Tibial nerve (tissue), 4 donors: ENCODE data around the gene KCNK3. TPM values are rescaled to one million over a fixed set of nuclear protein-coding genes. Genes with fewer than 3 reads are reported as not detected.

Experiments used
- DNase-seq, 2 donors: peaks; one replicate each; pipeline ENCODE4 v3.0.0-alpha.2; 2019; ENCODE audit warnings: low spot score in 2 of 2
- H3K27ac ChIP-seq, 4 donors: fragments of 200-600 bp; sonication (generic) in 3 of 4; one replicate each; pipeline ENCODE4 v1.5.1; 2017 to 2019; ENCODE audit warnings: mild to moderate bottlenecking in 1 of 4
- H3K27me3 ChIP-seq, 2 donors: fragments of 200-600 bp; sonication (generic) in 1 of 2; one replicate each; pipeline versions ENCODE4 v1.5.1 to v1.6.0; 2017 to 2019
- H3K36me3 ChIP-seq, 3 donors: fragments of 200-600 bp; sonication (generic); one replicate each; pipeline ENCODE4 v1.5.1; 2018 to 2019
- H3K4me1 ChIP-seq, 4 donors: fragments of 200-600 bp; sonication (generic) in 3 of 4; one replicate each; pipeline ENCODE4 v1.5.1; 2017 to 2019
- H3K4me3 ChIP-seq, 4 donors: fragments of 200-600 bp; sonication (generic) in 3 of 4; one replicate each; pipeline ENCODE4 v1.5.1; 2017 to 2019; ENCODE audit warnings: mild to moderate bottlenecking in 1 of 4, moderate library complexity in 1 of 4
- H3K9me3 ChIP-seq, 4 donors: fragments of 200-600 bp; sonication (generic) in 3 of 4; one replicate each; pipeline ENCODE4 v1.5.1; 2017 to 2019
- CTCF ChIP-seq, 5 experiments: fragments of 200-600 bp in 3 of 5; fragments of 450-650 bp in 2 of 5; sonication (generic) in 3 of 5; IDR thresholded peaks; one replicate each; pipeline ENCODE4 v1.5.1; 2016 to 2019; ENCODE audit warnings: antibody characterized with exemption in 5 of 5, mild to moderate bottlenecking in 3 of 5, moderate library complexity in 2 of 5
- EP300 ChIP-seq, 2 donors: sonication (generic); formaldehyde crosslinking; IDR thresholded peaks; one replicate each; pipeline ENCODE4 v1.6.1; 2017; ENCODE audit warnings: antibody characterized with exemption in 2 of 2, mild to moderate bottlenecking in 1 of 2
- POLR2A ChIP-seq, 2 donors: fragments of 450-650 bp; IDR thresholded peaks; one replicate each; pipeline ENCODE4 v1.6.1; 2017; ENCODE audit warnings: antibody characterized with exemption in 2 of 2, mild to moderate bottlenecking in 2 of 2, moderate library complexity in 2 of 2
- WGBS, 2 donors: methylation state at CpG; one replicate each; pipeline ENCODE4 v1.1.5; 2018; 5-methylcytosine and 5-hydroxymethylcytosine counted together
- total RNA-seq, 4 donors: library from RNA; depleted of rRNA; stranded (reverse); fragments of >200 nt; gene quantifications; one replicate each; pipeline ENCODE4 v1.1.0, GENCODE V29; 2016

The KCNK3 gene
- total RNA-seq, 4 donors from 2014 or later = 0.84 to 6.9 (median 1.7) TPM

- Histone ChIP-seq H3K27me3 (no peaks in the 10 kb centered on the region), H3K9me3 (no peaks in the 10 kb centered on the region), H3K27ac (no peak overlapping the region), H3K4me3 (no peak overlapping the region), H3K36me3 (no peaks in the 10 kb centered on the region), H3K4me1 (peaks cover 0 to 19% (median 1%) of the 10 kb centered on the region in 4 donors)
- no peak for DNase-seq
- WGBS, 2 donors = 74 to 82% methylated on average over 3 of the region's 3 CpGs
- TF ChIP-seq EP300 (IDR thresholded peaks at IDR 0.05) (no peak), POLR2A (IDR thresholded peaks at IDR 0.05) (no peak), CTCF (IDR thresholded peaks at IDR 0.05) (no peak)
Observed at GRCh38 chr2:26647981-26648380, 44.5 kb upstream of the KCNK3 start.

- 88 to 95% methylated on average over 6 of the region's 6 CpGs for WGBS, 2 donors
- no peak for DNase-seq
Observed at GRCh38 chr2:26648516-26648915, 44.0 kb upstream of the KCNK3 start.

GRCh38 chr2:26649322-26649721 lies 43.2 kb upstream of the KCNK3 start:
- H3K4me3 ChIP-seq = no peak overlapping the region
- no peak overlapping the region for H3K27ac ChIP-seq
- H3K4me1 ChIP-seq = peaks cover 0 to 23% (median 1%) of the 10 kb centered on the region in 4 donors
- H3K27me3 ChIP-seq = no peaks in the 10 kb centered on the region
- DNase-seq = no peak
- H3K9me3 ChIP-seq = no peaks in the 10 kb centered on the region
- 70 to 71% methylated on average over 5 to 7 of the region's 7 CpGs for WGBS, 2 donors
- no peaks in the 10 kb centered on the region for H3K36me3 ChIP-seq
- no peak for TF ChIP-seq POLR2A (IDR thresholded peaks at IDR 0.05)
- no peak for TF ChIP-seq EP300 (IDR thresholded peaks at IDR 0.05)
- no peak for TF ChIP-seq CTCF (IDR thresholded peaks at IDR 0.05)

More at GRCh38 chr2:26648516-26648915, 44.0 kb upstream of the KCNK3 start:
- Histone ChIP-seq H3K27me3 (no peaks in the 10 kb centered on the region), H3K4me1 (peaks cover 0 to 23% (median 1%) of the 10 kb centered on the region in 4 donors), H3K9me3 (no peaks in the 10 kb centered on the region), H3K36me3 (no peaks in the 10 kb centered on the region), H3K4me3 (no peak overlapping the region), H3K27ac (no peak overlapping the region)
- TF ChIP-seq POLR2A (IDR thresholded peaks at IDR 0.05) (no peak), EP300 (IDR thresholded peaks at IDR 0.05) (no peak), CTCF (IDR thresholded peaks at IDR 0.05) (no peak)

GRCh38 chr2:26649992-26650712 lies 42.4 kb upstream of the KCNK3 start:
- H3K9me3 ChIP-seq = no peaks in the 10 kb centered on the region
- TF ChIP-seq CTCF (IDR thresholded peaks at IDR 0.05) = no peak
- no peak for TF ChIP-seq POLR2A (IDR thresholded peaks at IDR 0.05)
- TF ChIP-seq EP300 (IDR thresholded peaks at IDR 0.05) = no peak
- peaks cover 0 to 23% (median 1%) of the 10 kb centered on the region in 4 donors for H3K4me1 ChIP-seq
- 73 to 80% methylated on average over 12 of the region's 12 CpGs for WGBS, 2 donors
- no peak for DNase-seq
- no peaks in the 10 kb centered on the region for H3K36me3 ChIP-seq
- H3K4me3 ChIP-seq = no peak overlapping the region
- no peak overlapping the region for H3K27ac ChIP-seq
- H3K27me3 ChIP-seq = no peaks in the 10 kb centered on the region

GRCh38 chr2:26650713-26651469 lies 41.6 kb upstream of the KCNK3 start:
- H3K36me3 ChIP-seq = no peaks in the 10 kb centered on the region
- WGBS, 2 donors = 77 to 83% methylated on average over 12 of the region's 12 CpGs
- TF ChIP-seq POLR2A (IDR thresholded peaks at IDR 0.05) (no peak), CTCF (IDR thresholded peaks at IDR 0.05) (no peak), EP300 (IDR thresholded peaks at IDR 0.05) (no peak)
- H3K27me3 ChIP-seq = no peaks in the 10 kb centered on the region
- no peak for DNase-seq
- peaks cover 0 to 23% (median 1%) of the 10 kb centered on the region in 4 donors for H3K4me1 ChIP-seq
- H3K4me3 ChIP-seq = no peak overlapping the region
- H3K9me3 ChIP-seq = no peaks in the 10 kb centered on the region
- peak overlapping the region in 1 of 4 donors; percentile 34 for H3K27ac ChIP-seq
